Activated effector memory CD4-positive, alpha-beta T cell treated with Interleukin-2 at 50 U/mL for 16 hours (primary cell): ENCODE measurements around the gene GPR108.
"Not testable (repeated sequence)": the region's sequence is repeated elsewhere in the genome, so short reads cannot be mapped to it uniquely, and the experiment has no call there.

Experiments used
- DNase-seq: peaks from one replicate; pipeline ENCODE4 v3.0.0-alpha.2; 2020

Gene GPR108

GRCh38 chr19:6718741-6719539 is 18.4 kb downstream of the GPR108 start:
- DNase-seq, result no peak

- DNase-seq, result no peak
Observed at GRCh38 chr19:6718111-6718740, 19.2 kb downstream of the GPR108 start.

- DNase-seq, result no peak
Observed at GRCh38 chr19:6717441-6717971, 19.9 kb downstream of the GPR108 start.

DNA sequence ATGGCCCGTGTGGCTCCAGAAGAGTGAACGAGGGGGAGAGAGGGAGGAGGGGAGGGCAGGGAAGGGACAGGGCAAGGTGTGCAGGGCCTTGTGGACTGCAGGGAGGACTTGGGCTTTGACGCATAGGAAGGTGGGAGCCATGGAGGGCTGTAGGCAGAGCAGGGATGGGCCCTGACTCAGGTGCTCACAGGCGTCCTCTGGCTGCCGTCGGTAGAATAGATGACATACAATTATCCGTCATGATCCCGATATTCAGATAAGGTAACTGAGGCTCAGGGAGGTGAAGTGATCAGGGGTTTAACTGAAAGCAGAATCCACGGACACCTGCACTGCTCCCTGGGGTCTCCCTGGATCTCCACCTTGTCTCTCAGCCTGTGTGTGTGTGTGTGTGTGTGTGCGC is 20.3 kb downstream of the GPR108 start:
- DNase-seq, result no peak

DNA sequence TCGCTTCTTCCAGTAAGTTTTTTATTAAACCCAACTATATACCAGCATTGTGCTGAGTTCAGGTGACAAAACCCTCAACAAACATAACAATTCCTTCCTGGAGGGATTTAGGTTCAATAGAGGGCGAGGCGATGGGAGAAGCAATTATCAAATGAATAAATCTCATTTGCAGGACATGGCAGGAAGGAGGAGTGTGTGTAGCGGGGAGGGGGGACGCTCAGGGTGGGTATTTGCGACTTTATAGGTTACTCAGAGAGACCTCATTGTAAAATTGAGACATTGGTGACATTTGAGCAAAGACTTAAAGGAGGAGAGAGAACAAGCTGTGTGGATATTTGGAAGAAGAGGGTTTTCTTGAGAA is 20.8 kb downstream of the GPR108 start:
- DNase-seq, result no peak

GRCh38 chr19:6714749-6715555 is 22.4 kb downstream of the GPR108 start:
- no peak for DNase-seq

- no peak for DNase-seq
Observed at GRCh38 chr19:6713773-6714692, 23.3 kb downstream of the GPR108 start.

GRCh38 chr19:6712692-6713670 is 24.4 kb downstream of the GPR108 start:
- DNase-seq, result no peak

- DNase-seq, result no peak
Observed at GRCh38 chr19:6712231-6712630, 25.1 kb downstream of the GPR108 start.

GRCh38 chr19:6711605-6712004 is 25.8 kb downstream of the GPR108 start:
- DNase-seq, result no peak

- DNase-seq, result no peak
Observed at GRCh38 chr19:6711078-6711361, 26.4 kb downstream of the GPR108 start.

DNA sequence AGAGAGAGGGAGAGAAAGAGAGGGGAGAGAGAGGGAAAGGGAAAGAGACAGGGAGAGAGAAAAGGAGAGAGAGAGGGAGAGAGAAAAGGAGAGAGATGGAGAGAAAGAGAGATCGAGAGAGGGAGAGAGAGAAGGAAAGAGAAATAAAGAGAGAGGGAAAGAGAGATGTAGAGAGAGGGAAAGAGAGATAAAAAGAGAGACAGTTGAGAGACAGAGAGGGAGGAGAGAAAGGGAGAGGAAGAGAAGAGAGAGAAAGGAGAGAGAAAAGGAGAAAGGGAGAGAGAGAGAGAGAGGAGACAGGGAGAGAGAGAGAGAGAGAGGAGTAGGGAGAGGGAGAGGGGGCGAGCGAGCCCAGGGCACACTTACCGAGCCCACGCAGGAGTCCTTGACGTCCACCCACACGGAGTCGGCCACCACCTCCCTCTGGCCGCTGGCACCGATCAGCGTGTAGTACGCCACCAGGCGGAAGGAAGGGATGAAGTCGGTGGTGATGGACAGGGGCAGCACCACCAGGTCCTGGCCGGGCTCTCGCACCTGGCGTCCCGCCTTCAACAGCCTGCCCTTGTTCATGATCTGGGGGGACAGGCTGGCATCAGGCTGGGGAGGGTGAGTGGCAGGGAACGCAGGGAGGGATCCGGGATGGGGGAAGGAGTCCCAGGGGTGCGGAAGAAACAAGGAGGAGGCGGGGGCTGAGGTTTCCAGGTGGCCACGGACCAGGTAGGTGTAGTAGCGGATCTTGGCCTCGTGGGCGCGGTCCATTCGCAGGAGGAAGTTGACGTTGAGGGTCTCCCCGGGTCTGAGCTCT is 26.9 kb downstream of the GPR108 start:
- no peak for DNase-seq

GRCh38 chr19:6709549-6709948 is 27.8 kb downstream of the GPR108 start:
- DNase-seq, result no peak

- DNase-seq, result not testable (repeated sequence)
Observed at GRCh38 chr19:6708913-6709312, 28.5 kb downstream of the GPR108 start.

DNA sequence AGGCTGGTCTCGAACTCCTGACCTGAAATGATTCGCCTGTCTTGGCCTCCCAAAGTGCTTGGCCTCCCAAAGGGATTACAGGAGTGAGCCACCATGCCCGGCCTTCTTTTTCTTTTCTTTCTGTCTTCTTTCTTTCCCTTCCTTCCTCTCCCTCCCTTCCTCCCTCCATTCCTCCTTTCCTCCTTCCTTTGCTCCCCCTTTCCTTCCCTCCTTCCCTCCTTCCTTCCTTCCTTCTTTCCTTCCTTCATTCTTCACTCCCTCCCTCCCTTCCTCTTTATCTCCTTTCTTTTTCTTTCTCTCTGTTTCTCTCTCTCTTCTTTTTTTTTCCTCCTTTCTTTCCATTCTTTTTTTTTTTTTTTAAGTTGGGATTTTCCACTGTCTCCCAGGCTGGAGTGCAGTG is 29.0 kb downstream of the GPR108 start:
- DNase-seq, result no peak

- no peak for DNase-seq
Observed at GRCh38 chr19:6707658-6708018, 29.7 kb downstream of the GPR108 start.

DNA sequence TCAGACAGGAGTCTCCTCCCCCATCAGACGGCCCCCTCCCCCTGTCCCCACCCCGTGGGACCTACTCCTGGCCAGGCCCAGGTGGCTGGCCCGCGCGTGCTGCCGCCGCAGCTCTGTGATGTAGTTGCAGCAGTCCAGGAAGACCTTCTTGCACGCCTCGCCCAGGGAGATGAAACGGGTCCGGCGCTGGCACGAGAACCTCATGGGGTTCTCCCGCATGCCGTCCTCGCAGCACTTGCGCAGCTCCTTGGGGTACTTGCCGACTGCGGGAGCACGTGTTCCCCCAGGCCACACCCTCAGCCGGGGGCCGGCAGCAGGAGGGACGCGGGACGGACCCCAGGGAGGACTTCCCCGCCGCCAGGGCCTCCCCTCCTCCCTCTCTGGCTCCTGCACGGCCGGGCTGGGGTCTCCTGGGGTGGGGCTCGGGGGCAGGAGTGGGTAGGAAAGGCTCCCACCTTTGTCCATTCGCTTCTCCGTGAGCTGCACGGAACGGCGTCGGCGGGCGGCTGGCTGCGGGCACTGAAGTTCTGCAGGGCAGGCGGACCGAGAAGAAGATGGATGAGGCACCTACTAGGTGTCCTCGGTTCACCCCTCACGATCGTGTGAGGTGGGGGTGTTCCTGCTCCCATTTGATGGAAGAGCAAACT is 30.2 kb downstream of the GPR108 start:
- DNase-seq, result no peak

GRCh38 chr19:6706633-6706958 is 30.8 kb downstream of the GPR108 start:
- DNase-seq, result no peak

DNA sequence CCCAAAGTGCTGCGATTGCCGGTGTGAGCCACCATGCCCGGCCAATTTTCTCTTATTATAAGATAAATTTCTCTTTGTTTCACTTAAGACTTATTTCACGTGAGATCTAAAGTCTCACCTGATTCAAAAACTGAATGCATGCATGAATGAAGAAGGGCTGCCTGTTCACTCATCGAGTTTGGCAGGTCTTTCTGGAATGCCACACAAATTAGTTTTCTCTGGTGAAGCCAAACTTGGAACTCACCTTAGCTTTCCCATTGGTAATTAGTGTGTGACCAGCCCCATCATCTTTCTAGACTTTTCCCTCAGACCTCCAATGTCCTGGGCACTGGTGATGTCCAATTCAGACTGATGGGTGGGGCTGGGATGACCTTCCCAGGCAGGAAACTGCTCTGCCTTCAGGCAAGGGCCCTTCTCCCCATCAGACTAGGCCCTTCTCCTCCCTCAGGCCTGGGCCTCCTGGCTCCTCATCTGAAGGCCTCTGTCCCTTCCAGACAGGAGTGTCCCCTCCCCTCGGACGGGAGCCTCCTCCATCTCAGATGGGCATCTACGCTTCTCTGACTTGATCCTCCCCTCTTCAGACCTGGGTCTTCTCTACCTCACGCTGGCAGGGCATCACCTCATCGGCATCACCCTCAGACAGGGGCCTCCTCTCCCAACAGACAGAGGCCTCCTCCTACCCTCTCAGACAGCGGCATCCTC is 31.3 kb downstream of the GPR108 start:
- no peak for DNase-seq
